Stimulated activated CD8-positive, alpha-beta memory T cell treated with anti-CD3 and anti-CD28 coated beads, Interleukin-15, amount 100 ng/mL, for 4 hours (primary cell): ENCODE measurements around the gene SMAD1.

Experiments used
- DNase-seq, 2 donors: peaks; one replicate each; pipeline ENCODE4 v3.0.0-alpha.2; 2020; ENCODE audit warnings: low read depth in 2 of 2

Gene SMAD1

GRCh38 chr4:145489556-145489955 is 7.9 kb downstream of the SMAD1 start:
- DNase-seq = no peak

GRCh38 chr4:145490361-145490760 is 8.7 kb downstream of the SMAD1 start:
- DNase-seq = no peak

- DNase-seq = no peak
Measured at GRCh38 chr4:145490796-145491195, 9.1 kb downstream of the SMAD1 start.

- DNase-seq = no peak
Measured at GRCh38 chr4:145492376-145492775, 10.7 kb downstream of the SMAD1 start.

- DNase-seq = no peak
Measured at GRCh38 chr4:145493166-145493565, 11.5 kb downstream of the SMAD1 start.

- DNase-seq = no peak
Measured at GRCh38 chr4:145494666-145495270, 13.1 kb downstream of the SMAD1 start.

- no peak for DNase-seq
Measured at GRCh38 chr4:145496292-145496691, 14.6 kb downstream of the SMAD1 start.

- no peak for DNase-seq
Measured at GRCh38 chr4:145497199-145498149, 15.8 kb downstream of the SMAD1 start.

GRCh38 chr4:145498430-145498829 is 16.8 kb downstream of the SMAD1 start:
- no peak for DNase-seq

- DNase-seq = no peak
Measured at GRCh38 chr4:145501051-145501660, 19.5 kb downstream of the SMAD1 start.

GRCh38 chr4:145502809-145503208 is 21.2 kb downstream of the SMAD1 start:
- no peak for DNase-seq

- DNase-seq = no peak
Measured at GRCh38 chr4:145503486-145504072, 21.9 kb downstream of the SMAD1 start.

- DNase-seq = no peak
Measured at GRCh38 chr4:145505995-145506394, 24.3 kb downstream of the SMAD1 start.

- no peak for DNase-seq
Measured at GRCh38 chr4:145507636-145508035, 26.0 kb downstream of the SMAD1 start.

GRCh38 chr4:145511913-145512522 is 30.4 kb downstream of the SMAD1 start:
- no peak for DNase-seq

GRCh38 chr4:145513020-145513621 is 31.5 kb downstream of the SMAD1 start:
- no peak for DNase-seq

GRCh38 chr4:145520172-145520571 is 38.5 kb downstream of the SMAD1 start:
- no peak for DNase-seq

- DNase-seq = no peak
Measured at GRCh38 chr4:145521282-145521681, 39.6 kb downstream of the SMAD1 start.

- no peak for DNase-seq
Measured at GRCh38 chr4:145523117-145523516, 41.5 kb downstream of the SMAD1 start.

GRCh38 chr4:145524552-145524951 is 42.9 kb downstream of the SMAD1 start:
- DNase-seq = no peak

GRCh38 chr4:145525291-145525740 is 43.7 kb downstream of the SMAD1 start:
- DNase-seq = no peak
